VCaP (cell line): Measurements from ENCODE around the gene ASCL1.

Experiments
- H3K27ac ChIP-seq: fragments of 450-650 bp; 2 replicates; pipeline ENCODE4 v1.5.1; 2017
- CTCF ChIP-seq: fragments of 450-650 bp; conservative IDR thresholded peaks from 2 replicates; pipeline ENCODE4 v1.5.1; 2017; ENCODE audit warnings: mild to moderate bottlenecking, moderate library complexity

Gene ASCL1

GRCh38 chr12:102939059-102939458, 18.4 kb upstream of the ASCL1 start:
- no peak for TF ChIP-seq CTCF

GRCh38 chr12:102939670-102940222, 17.7 kb upstream of the ASCL1 start:
- peak; percentile 79 for TF ChIP-seq CTCF
- no peak overlapping the region for H3K27ac ChIP-seq

More at GRCh38 chr12:102939059-102939458, 18.4 kb upstream of the ASCL1 start:
- H3K27ac ChIP-seq, result no peak overlapping the region

- TF ChIP-seq CTCF, result no peak
- no peak overlapping the region for H3K27ac ChIP-seq
Measured at GRCh38 chr12:102946042-102946441, 11.4 kb upstream of the ASCL1 start.

GRCh38 chr12:102948941-102949352, 8.5 kb upstream of the ASCL1 start:
- peak; percentile 97 for TF ChIP-seq CTCF
- H3K27ac ChIP-seq, result no peak overlapping the region

- no peak overlapping the region for H3K27ac ChIP-seq
- TF ChIP-seq CTCF, result no peak
Measured at GRCh38 chr12:102950107-102950949, 7.1 kb upstream of the ASCL1 start.

GRCh38 chr12:102950950-102951619, 6.4 kb upstream of the ASCL1 start:
- TF ChIP-seq CTCF, result no peak
- no peak overlapping the region for H3K27ac ChIP-seq

GRCh38 chr12:102951841-102952240, 5.6 kb upstream of the ASCL1 start:
- H3K27ac ChIP-seq, result no peak overlapping the region
- no peak for TF ChIP-seq CTCF
